ENCODE data around the gene BMP2. TPM values are rescaled to one million over a fixed set of nuclear protein-coding genes. Genes with fewer than 3 reads are reported as not detected.
A peak's percentile ranks its signal among the peaks of the same experiment; 100 is the strongest.

Gene BMP2
- total RNA-seq, 1 experiment from 2014 or later: 6.6 TPM

GRCh38 chr20:6814945-6815344 is 47.5 kb downstream of the BMP2 start:
- H2BK120ac ChIP-seq (ENCODE audit: low read depth, low read length, poor library complexity, severe bottlenecking): no peak overlapping the region
- H4K91ac ChIP-seq (ENCODE audit: insufficient read length, low read depth, low read length): no peak overlapping the region
- TF ChIP-seq CTCF (conservative IDR thresholded peaks at IDR 0.05): no peak
- no peak overlapping the region for H2AK5ac ChIP-seq (ENCODE audit: insufficient read length, low read length)
- no peaks in the 10 kb centered on the region for H3K27me3 ChIP-seq (ENCODE audit: insufficient read depth, low read length)
- no CpG with 5 or more reads among the region's 4 CpGs for WGBS (ENCODE audit: extremely low coverage, insufficient read length, low lambda C conversion rate)
- DNase-seq: no peak
- H3K9me3 ChIP-seq (ENCODE audit: control insufficient read depth, low read depth, low read length): no peaks in the 10 kb centered on the region
- H4K5ac ChIP-seq (ENCODE audit: insufficient read length, low read depth, low read length): no peak overlapping the region
- no peak overlapping the region for H3K27ac ChIP-seq (ENCODE audit: insufficient read length, low read depth, low read length)
- H2BK12ac ChIP-seq (ENCODE audit: insufficient read length, low read depth, low read length): no peak overlapping the region
- no peaks in the 10 kb centered on the region for H3K23me2 ChIP-seq (ENCODE audit: insufficient read length, low read depth, low read length, poor library complexity, severe bottlenecking)
- no peaks in the 10 kb centered on the region for H3K79me2 ChIP-seq (ENCODE audit: insufficient read depth, low read length)
- H3K4me3 Mint-ChIP-seq: peak overlapping the region; percentile 16 to 67; a peak in 3 of 5 replicates
- H3K23ac ChIP-seq (ENCODE audit: insufficient read length, low read depth, low read length): no peak overlapping the region
- H3T11ph ChIP-seq (ENCODE audit: low read length): no peak overlapping the region
- H3K79me1 ChIP-seq (ENCODE audit: insufficient read depth, low read depth, low read length, poor library complexity, severe bottlenecking): no peaks in the 10 kb centered on the region
- no peak overlapping the region for H2AFZ ChIP-seq (ENCODE audit: low read length)
- no peak overlapping the region for H2BK15ac ChIP-seq (ENCODE audit: low read depth, low read length)
- H2BK5ac ChIP-seq (ENCODE audit: insufficient read length, low read length): no peak overlapping the region
- no peak overlapping the region for H2BK20ac ChIP-seq (ENCODE audit: low read depth, low read length, poor library complexity, severe bottlenecking)
- peaks cover 0 to 3% (median 3%) of the 10 kb centered on the region in 3 experiments; a peak in 3 of 7 replicates for H3K36me3 Mint-ChIP-seq (ENCODE audit: insufficient read depth in 1 of 3, low read depth in 3 of 3)
- H3K4me1 Mint-ChIP-seq: peaks cover 58 to 63% of the 10 kb centered on the region in 2 experiments
- no peak overlapping the region for H3K9ac ChIP-seq (ENCODE audit: extremely low read depth, insufficient read length, low read length)
- no peak overlapping the region for H4K8ac ChIP-seq (replicated peaks; ENCODE audit: insufficient read length, low read depth, low read length)
- peaks cover 10% of the 10 kb centered on the region for H3K4me1 ChIP-seq (ENCODE audit: insufficient read depth, low read length)
- H3K4ac ChIP-seq (ENCODE audit: low read depth, low read length): no peak overlapping the region
- no peak overlapping the region for H3K14ac ChIP-seq (ENCODE audit: insufficient read depth, low read length)
- no peak overlapping the region for H3K18ac ChIP-seq (ENCODE audit: insufficient read length, low read depth, low read length)
- peaks cover 6% of the 10 kb centered on the region for H3K27me3 Mint-ChIP-seq (ENCODE audit: low read depth)
- no peak overlapping the region for H3K56ac ChIP-seq (ENCODE audit: insufficient read length, low read depth, low read length)
- no peaks in the 10 kb centered on the region for H4K20me1 ChIP-seq (ENCODE audit: control insufficient read depth, insufficient read depth, insufficient read length)
- H3K4me2 ChIP-seq (ENCODE audit: insufficient read depth, insufficient read length, low read length): peak overlapping the region; percentile 21
- peak overlapping the region in 2 of 3 experiments; percentile 19 to 56; a peak in 3 of 7 replicates for H3K27ac Mint-ChIP-seq
- H3K9me3 Mint-ChIP-seq: peaks cover 6 to 7% of the 10 kb centered on the region in 2 experiments; a peak in 3 of 5 replicates
